GM06990 (cell line): ENCODE measurements around the gene SPINK14.

ENCODE experiments used
- DNase-seq: peaks from one replicate; pipeline ENCODE4 v3.0.0-alpha.2; 2011; ENCODE audit not compliant: insufficient read length; ENCODE audit errors: extremely low read depth
- H3K27me3 ChIP-seq: replicated peaks from 2 replicates; pipeline ENCODE4 v1.6.0; 2011; ENCODE audit warnings: low read length; ENCODE audit not compliant: control insufficient read depth, insufficient read depth
- H3K36me3 ChIP-seq: 2 replicates; pipeline ENCODE4 v1.5.1; 2011; ENCODE audit warnings: low read length; ENCODE audit not compliant: control insufficient read depth, insufficient read depth
- H3K4me3 ChIP-seq: replicated peaks from 2 replicates; pipeline ENCODE4 v1.5.1; 2011; ENCODE audit warnings: low read depth, mild to moderate bottlenecking, control low read depth, low read length
- TF ChIP-seq, protein P1 (sequence below): IDR thresholded peaks from 2 replicates; pipeline ENCODE4 v1.5.1; 2011; ENCODE audit warnings: low read length, control low read depth, mild to moderate bottlenecking, inconsistent platforms; ENCODE audit not compliant: insufficient read depth, poor library complexity, severe bottlenecking

Gene SPINK14

DNA sequence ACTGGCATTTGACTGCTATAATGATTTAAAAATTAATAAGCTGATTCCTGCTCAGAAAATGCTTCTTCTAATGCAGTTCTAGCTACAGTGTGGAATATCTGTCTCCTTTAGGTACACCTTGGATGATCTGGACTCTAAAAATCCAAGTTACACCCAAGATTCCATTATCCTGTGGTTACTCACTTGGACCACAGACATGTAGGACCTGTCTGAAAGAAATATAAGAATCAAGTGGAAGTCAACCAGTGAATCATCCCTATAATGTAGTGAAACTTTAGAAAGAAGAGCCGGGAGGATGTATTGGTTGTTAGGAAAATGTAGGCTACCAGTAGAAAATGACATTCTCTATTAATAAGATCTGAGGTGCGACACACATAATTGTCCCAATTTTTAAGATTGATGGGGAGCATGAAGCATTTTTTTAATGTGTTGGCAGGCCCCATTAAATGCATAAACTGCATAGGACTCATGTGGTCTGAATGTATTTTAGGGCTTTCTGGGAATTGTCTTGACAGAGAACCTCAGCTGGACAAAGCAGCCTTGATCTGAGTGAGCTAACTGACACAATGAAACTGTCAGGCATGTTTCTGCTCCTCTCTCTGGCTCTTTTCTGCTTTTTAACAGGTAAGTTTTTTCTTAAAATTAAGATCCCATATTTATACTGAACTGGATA lies 34.3 kb downstream of the SPINK14 start, which contains the start of gene SPINK6:
TSS of gene SPINK6 (plus strand) at position 512 of the 673 bp plus-strand sequence. CDS start at position 567, 55 bp downstream.
- H3K4me3 ChIP-seq: no peak within 1 kb of the TSS
- H3K27me3 ChIP-seq: no peaks in the 10 kb centered on the region
- no peak for DNase-seq
- H3K36me3 ChIP-seq: no peaks in the 10 kb centered on the region
- TF ChIP-seq, protein P1, sequence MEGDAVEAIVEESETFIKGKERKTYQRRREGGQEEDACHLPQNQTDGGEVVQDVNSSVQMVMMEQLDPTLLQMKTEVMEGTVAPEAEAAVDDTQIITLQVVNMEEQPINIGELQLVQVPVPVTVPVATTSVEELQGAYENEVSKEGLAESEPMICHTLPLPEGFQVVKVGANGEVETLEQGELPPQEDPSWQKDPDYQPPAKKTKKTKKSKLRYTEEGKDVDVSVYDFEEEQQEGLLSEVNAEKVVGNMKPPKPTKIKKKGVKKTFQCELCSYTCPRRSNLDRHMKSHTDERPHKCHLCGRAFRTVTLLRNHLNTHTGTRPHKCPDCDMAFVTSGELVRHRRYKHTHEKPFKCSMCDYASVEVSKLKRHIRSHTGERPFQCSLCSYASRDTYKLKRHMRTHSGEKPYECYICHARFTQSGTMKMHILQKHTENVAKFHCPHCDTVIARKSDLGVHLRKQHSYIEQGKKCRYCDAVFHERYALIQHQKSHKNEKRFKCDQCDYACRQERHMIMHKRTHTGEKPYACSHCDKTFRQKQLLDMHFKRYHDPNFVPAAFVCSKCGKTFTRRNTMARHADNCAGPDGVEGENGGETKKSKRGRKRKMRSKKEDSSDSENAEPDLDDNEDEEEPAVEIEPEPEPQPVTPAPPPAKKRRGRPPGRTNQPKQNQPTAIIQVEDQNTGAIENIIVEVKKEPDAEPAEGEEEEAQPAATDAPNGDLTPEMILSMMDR: no peak

DNA sequence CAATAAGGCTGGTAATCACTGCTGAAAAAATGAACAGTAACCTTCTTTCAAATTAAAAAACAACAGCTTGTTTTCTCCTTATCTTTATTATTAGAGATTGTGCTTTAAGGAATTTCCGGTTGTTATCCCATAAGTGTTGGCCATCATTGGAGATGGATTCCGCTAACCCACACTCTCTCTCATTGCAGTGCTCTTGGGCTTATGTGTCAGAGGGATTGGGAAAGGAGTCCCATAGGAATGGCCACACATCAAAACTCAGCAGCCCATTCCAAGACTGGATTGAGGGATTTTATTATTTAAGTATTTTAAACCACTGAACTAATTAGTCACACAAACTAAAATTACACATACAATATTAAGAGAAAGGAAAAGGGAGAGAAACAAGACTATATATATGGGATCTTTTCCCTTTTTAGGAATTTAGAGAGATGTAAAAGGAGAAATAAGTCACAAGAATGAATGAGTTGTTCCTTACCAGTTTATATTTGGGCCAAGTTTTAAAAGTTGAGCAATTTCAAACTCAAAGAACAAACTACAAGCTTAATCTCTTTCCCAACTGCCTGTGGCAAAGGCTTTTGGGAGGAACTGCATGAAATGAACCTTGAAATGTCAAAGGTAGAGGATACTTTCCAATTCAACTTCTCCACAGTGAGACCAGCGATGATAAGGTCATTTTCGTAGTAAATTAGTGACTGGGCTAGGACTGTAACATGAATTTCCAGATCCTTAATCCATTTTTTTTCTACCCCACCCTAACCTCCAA lies 36.9 kb downstream of the SPINK14 start:
- no peak overlapping the region for H3K4me3 ChIP-seq
- no peaks in the 10 kb centered on the region for H3K27me3 ChIP-seq
- no peak for DNase-seq
- TF ChIP-seq, protein P1: no peak
- no peaks in the 10 kb centered on the region for H3K36me3 ChIP-seq

DNA sequence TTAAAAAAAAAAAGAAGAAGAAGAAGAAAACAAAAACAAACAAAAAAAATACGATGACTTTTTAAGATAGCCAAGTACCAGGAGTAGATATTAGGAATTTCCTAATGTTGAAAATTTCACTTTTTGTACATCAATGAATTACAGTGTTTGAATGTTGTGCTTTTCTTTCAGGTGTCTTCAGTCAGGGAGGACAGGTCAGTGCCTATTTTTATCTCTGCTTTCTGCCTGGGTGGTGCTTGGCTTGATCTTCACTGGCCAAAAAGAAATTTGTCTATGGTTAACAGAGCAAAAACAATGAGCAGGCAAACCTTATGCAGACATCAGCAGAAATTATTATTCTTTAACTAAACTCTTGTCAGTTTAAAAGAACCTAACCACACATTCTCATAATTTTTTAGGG lies 37.5 kb downstream of the SPINK14 start:
- TF ChIP-seq, protein P1: no peak
- H3K4me3 ChIP-seq: no peak overlapping the region
- no peak for DNase-seq
- H3K27me3 ChIP-seq: no peaks in the 10 kb centered on the region
- no peaks in the 10 kb centered on the region for H3K36me3 ChIP-seq

DNA sequence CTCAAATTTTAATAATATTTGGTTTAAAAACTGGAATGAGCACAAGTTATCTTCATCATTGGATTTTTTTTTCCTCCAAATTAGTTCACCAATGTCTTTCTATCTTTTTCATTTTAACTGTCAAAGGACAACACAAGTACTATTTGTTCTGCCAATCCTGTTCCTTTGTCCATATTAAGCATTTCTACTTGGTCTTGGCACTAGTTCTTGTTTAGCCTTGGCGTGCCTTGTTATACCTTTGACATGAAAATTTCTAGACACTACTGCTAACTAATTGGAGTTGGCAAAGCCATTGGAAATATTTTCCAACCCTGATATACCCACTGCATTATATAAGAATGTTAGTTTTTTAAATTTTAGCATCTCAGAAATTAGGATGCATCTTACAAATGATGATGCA lies 38.3 kb downstream of the SPINK14 start:
- Histone ChIP-seq H3K36me3 (no peaks in the 10 kb centered on the region), H3K4me3 (no peak overlapping the region), H3K27me3 (no peaks in the 10 kb centered on the region)
- no peak for DNase-seq
- TF ChIP-seq, protein P1: no peak

DNA sequence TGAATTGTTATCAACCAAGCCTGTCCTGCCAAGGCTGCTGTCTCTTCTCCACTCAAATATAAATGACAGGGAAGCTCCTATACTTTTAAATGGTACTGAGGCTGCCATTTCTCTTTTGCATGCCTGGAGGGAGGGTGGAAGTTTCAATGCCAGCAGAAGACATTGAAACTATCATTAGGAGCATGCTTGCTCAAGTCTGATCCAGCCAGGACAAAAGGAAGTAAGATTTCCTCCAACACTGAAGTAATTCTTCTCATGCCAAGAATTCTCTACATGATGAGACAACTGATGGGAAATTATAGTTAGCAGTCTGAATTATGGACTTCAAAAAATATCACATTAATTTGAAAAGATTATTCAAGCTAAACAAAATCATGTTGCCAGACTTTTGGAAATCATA lies 39.9 kb downstream of the SPINK14 start:
- no peak for DNase-seq
- no peak overlapping the region for H3K4me3 ChIP-seq
- H3K36me3 ChIP-seq: no peaks in the 10 kb centered on the region
- H3K27me3 ChIP-seq: no peaks in the 10 kb centered on the region
- TF ChIP-seq, protein P1: no peak
